ENCODE data around the gene TADA3.

TADA3 gene

DNA sequence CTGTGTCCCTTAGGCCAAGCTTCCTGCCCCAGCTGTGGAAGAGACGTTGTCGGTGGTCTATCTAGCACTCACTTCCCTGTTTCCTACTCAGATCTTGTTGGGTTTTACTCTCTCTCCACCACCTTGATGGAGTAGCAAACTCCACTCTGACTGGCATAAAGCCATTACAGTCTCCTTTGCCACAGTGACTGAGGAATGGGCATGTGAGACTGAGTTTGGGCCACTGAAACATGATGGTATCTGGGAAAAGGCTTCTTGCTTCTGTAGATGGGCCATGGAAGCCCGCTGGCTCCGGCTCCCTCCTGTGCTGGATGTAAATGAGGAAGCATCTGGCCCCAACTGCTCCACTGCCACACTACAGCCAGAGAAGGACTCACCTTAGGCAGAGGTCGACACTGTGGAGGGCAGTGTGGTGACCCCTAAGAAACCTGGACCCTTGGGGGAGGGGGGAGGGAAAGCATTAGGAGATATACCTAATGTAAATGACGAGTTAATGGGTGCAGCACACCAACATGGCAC is 13.1 kb downstream of the TADA3 start:
- peak; percentile 60; the same call in 1 of the 2 replicates for TF ChIP-seq SPI1 (IDR thresholded peaks at IDR 0.05; ENCODE audit: borderline replicate concordance, low read depth)
- TF ChIP-seq, protein P1, sequence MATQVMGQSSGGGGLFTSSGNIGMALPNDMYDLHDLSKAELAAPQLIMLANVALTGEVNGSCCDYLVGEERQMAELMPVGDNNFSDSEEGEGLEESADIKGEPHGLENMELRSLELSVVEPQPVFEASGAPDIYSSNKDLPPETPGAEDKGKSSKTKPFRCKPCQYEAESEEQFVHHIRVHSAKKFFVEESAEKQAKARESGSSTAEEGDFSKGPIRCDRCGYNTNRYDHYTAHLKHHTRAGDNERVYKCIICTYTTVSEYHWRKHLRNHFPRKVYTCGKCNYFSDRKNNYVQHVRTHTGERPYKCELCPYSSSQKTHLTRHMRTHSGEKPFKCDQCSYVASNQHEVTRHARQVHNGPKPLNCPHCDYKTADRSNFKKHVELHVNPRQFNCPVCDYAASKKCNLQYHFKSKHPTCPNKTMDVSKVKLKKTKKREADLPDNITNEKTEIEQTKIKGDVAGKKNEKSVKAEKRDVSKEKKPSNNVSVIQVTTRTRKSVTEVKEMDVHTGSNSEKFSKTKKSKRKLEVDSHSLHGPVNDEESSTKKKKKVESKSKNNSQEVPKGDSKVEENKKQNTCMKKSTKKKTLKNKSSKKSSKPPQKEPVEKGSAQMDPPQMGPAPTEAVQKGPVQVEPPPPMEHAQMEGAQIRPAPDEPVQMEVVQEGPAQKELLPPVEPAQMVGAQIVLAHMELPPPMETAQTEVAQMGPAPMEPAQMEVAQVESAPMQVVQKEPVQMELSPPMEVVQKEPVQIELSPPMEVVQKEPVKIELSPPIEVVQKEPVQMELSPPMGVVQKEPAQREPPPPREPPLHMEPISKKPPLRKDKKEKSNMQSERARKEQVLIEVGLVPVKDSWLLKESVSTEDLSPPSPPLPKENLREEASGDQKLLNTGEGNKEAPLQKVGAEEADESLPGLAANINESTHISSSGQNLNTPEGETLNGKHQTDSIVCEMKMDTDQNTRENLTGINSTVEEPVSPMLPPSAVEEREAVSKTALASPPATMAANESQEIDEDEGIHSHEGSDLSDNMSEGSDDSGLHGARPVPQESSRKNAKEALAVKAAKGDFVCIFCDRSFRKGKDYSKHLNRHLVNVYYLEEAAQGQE (IDR thresholded peaks at IDR 0.05; ENCODE audit: insufficient replicate concordance, low read depth): no peak
- TF ChIP-seq, protein P2, sequence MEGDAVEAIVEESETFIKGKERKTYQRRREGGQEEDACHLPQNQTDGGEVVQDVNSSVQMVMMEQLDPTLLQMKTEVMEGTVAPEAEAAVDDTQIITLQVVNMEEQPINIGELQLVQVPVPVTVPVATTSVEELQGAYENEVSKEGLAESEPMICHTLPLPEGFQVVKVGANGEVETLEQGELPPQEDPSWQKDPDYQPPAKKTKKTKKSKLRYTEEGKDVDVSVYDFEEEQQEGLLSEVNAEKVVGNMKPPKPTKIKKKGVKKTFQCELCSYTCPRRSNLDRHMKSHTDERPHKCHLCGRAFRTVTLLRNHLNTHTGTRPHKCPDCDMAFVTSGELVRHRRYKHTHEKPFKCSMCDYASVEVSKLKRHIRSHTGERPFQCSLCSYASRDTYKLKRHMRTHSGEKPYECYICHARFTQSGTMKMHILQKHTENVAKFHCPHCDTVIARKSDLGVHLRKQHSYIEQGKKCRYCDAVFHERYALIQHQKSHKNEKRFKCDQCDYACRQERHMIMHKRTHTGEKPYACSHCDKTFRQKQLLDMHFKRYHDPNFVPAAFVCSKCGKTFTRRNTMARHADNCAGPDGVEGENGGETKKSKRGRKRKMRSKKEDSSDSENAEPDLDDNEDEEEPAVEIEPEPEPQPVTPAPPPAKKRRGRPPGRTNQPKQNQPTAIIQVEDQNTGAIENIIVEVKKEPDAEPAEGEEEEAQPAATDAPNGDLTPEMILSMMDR (IDR thresholded peaks at IDR 0.05; ENCODE audit: insufficient read depth, low read length): no peak
- Histone ChIP-seq H3K27me3 (ENCODE audit: insufficient read depth, poor library complexity, severe bottlenecking) (no peaks in the 10 kb centered on the region), H3K4me3 (replicated peaks; ENCODE audit: insufficient read depth, low read length) (no peak overlapping the region), H3K27ac (replicated peaks) (peak overlapping the region; percentile 96)
- peak in 1 of 2 experiments; percentile 74 for DNase-seq (ENCODE audit: low read depth in 1 of 2, low spot score in 1 of 2)

DNA sequence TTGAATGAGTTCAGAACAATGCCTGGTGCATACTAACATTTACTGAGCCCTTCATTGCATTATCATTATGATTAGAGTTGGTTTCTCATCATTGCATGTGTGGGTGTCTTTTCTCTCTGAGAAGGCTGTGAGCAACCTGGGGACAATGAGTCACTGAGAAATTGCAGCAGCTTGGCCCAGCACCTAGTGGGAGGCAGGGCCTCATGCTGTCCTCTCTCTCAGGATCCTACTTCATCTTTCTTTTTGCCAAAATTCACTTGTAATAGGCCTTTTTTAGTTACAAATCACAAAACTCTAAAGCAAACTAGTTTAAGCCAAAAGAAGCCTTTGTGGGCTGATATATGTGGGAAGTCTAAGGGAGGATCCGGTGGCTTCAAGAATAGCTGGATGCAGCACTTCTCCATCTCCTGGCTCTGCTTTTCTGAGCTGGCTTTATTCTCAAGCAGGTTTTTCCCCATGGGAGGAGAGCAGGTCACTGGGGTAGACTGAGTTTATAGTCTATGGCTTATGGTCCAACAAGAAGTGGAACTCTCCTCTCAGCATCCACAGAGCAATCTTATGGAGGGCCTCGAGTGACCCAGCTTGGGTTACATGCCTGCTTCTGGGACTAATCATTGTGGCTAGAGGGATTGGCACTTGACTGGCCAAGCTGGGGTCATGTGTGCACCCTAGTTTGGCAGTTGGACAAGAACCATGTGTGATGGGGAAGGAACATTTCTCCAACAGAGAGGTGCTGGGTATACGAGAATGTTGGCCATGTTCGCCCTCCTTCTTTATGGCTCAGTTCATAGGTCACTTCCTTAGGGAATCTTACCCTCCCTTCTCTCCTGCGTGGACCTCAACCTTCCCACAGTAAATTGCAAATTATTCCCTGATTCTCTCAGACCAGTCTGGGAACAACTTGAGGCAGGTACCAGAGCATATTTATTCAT is 13.9 kb downstream of the TADA3 start:
- no peak overlapping the region for H3K4me3 ChIP-seq (replicated peaks; ENCODE audit: insufficient read depth, low read length)
- peak overlapping the region; percentile 96 for H3K27ac ChIP-seq (replicated peaks)
- peak in 1 of 2 experiments; percentile 56 for DNase-seq (ENCODE audit: low read depth in 1 of 2, low spot score in 1 of 2)
- TF ChIP-seq SPI1 (IDR thresholded peaks at IDR 0.05; ENCODE audit: borderline replicate concordance, low read depth) (no peak), GABPA (IDR thresholded peaks at IDR 0.05; ENCODE audit: low read depth) (no peak), POLR2AphosphoS5 (IDR thresholded peaks at IDR 0.05; ENCODE audit: low read depth) (no peak)
- TF ChIP-seq, protein P1 (IDR thresholded peaks at IDR 0.05; ENCODE audit: insufficient replicate concordance, low read depth): no peak
- TF ChIP-seq, protein P2 (IDR thresholded peaks at IDR 0.05; ENCODE audit: insufficient read depth, low read length): no peak
- no peaks in the 10 kb centered on the region for H3K27me3 ChIP-seq (ENCODE audit: insufficient read depth, poor library complexity, severe bottlenecking)

DNA sequence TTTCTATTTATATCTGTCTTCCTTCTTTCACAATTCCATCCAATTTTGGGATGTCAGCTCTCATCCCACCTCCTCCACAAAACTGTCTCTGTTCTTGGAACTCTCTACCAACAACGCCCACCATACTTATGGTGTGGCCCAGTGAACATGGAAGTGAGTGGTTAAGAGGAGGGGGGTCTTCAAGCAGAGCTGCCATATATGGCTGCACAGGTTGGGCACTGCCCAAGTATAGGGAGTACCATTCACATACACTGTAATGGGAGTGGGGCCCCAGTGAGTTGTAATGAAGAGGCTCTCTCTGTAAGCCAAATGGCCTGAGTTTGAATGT is 14.6 kb downstream of the TADA3 start:
- H3K27ac ChIP-seq (replicated peaks): peak overlapping the region; percentile 96
- H3K27me3 ChIP-seq (ENCODE audit: insufficient read depth, poor library complexity, severe bottlenecking): no peaks in the 10 kb centered on the region
- TF ChIP-seq POLR2AphosphoS5 (IDR thresholded peaks at IDR 0.05; ENCODE audit: low read depth) (no peak), GABPA (IDR thresholded peaks at IDR 0.05; ENCODE audit: low read depth) (no peak), SPI1 (IDR thresholded peaks at IDR 0.05; ENCODE audit: borderline replicate concordance, low read depth) (no peak)
- TF ChIP-seq, protein P2 (IDR thresholded peaks at IDR 0.05; ENCODE audit: insufficient read depth, low read length): no peak
- TF ChIP-seq, protein P1 (IDR thresholded peaks at IDR 0.05; ENCODE audit: insufficient replicate concordance, low read depth): no peak

More for the DNA sequence above, 14.6 kb downstream of the TADA3 start:
- H3K4me3 ChIP-seq (replicated peaks; ENCODE audit: insufficient read depth, low read length): no peak overlapping the region
- DNase-seq (ENCODE audit: low read depth in 1 of 2, low spot score in 1 of 2): no peak
